Measurements from ENCODE around the gene SLC38A1. TPM values are rescaled to one million over a fixed set of nuclear protein-coding genes. Genes with fewer than 3 reads are reported as not detected.
A peak's percentile ranks its signal among the peaks of the same experiment; 100 is the strongest.
"Not testable (repeated sequence)": the region's sequence is repeated elsewhere in the genome, so short reads cannot be mapped to it uniquely, and the experiment has no call there.

Gene SLC38A1
- total and polyA plus RNA-seq, 8 donors = 23.6 to 67.5 (median 29.2) TPM

DNA sequence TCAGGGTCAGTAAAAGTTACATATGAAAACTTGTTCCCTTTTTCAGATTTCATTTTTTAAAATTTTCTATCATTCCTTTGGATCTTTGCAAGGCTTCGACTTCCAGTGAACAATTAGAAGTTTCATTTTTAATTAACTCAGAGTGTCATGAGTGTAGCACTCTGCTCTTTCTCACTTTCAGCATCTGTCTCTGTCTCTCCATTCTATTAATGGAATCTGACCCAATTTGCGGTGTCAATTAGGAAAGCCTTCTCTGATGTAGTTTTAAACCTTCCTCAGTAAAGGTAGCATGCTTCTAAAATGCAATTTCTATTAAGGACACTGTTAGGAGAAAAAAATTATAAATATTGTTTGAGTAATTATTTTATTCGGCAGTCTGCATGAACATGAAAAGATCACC is 68.3 kb downstream of the SLC38A1 start:
- peaks cover 0 to 65% of the 10 kb centered on the region in 2 donors for H3K36me3 ChIP-seq
- no peak for TF ChIP-seq CTCF (IDR thresholded peaks at IDR 0.05)
- H3K4me1 ChIP-seq = no peaks in the 10 kb centered on the region
- H3K9me3 ChIP-seq = no peaks in the 10 kb centered on the region
- H3K27me3 ChIP-seq = no peaks in the 10 kb centered on the region
- H3K4me3 ChIP-seq = no peak overlapping the region
- intact Hi-C loops (cut with DNase I) = no loop called here
- no peak for ATAC-seq
- H3K27ac ChIP-seq = no peak overlapping the region
- no peak for DNase-seq

DNA sequence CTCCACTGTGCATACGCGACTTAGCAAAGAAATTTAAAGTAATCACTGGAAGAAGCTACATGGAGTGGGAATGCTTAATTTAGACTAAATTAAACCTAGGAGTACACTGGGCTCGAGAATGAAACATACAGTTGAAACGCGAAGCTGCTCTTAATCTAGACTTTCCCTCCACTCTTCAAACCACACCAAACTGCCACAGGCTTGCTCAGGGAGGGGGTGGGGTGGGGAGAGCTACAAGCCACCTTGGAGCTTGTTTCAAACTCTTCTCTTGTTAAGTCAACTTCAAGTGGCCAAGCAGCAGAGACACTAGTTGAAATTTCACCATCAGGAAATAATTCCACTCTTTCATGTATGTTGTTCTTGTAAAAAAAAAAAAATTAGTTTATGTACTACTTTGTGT is 69.9 kb downstream of the SLC38A1 start:
- no peaks in the 10 kb centered on the region for H3K9me3 ChIP-seq
- H3K27ac ChIP-seq = no peak overlapping the region
- H3K36me3 ChIP-seq = peaks cover 0 to 67% of the 10 kb centered on the region in 2 donors
- H3K4me1 ChIP-seq = no peaks in the 10 kb centered on the region
- no peak for ATAC-seq
- no peak overlapping the region for H3K4me3 ChIP-seq
- DNase-seq = no peak
- TF ChIP-seq CTCF (IDR thresholded peaks at IDR 0.05) = no peak
- intact Hi-C loops (cut with DNase I) = no loop called here
- no peaks in the 10 kb centered on the region for H3K27me3 ChIP-seq

- Histone ChIP-seq H3K36me3 (peaks cover 0 to 56% of the 10 kb centered on the region in 2 donors), H3K4me1 (no peaks in the 10 kb centered on the region), H3K9me3 (no peaks in the 10 kb centered on the region), H3K4me3 (no peak overlapping the region), H3K27ac (no peak overlapping the region), H3K27me3 (no peaks in the 10 kb centered on the region)
- no peak for TF ChIP-seq CTCF (IDR thresholded peaks at IDR 0.05)
- DNase-seq (no peak), ATAC-seq (no peak)
- intact Hi-C loops (cut with DNase I) = no loop called here
Observed at GRCh38 chr12:46197883-46198282, 71.0 kb downstream of the SLC38A1 start.

GRCh38 chr12:46190533-46190932 is 78.3 kb downstream of the SLC38A1 start:
- ATAC-seq; H3K27me3 ChIP-seq; H3K4me3 ChIP-seq; H3K27ac ChIP-seq; intact Hi-C loops (cut with DNase I); H3K9me3 ChIP-seq; DNase-seq; H3K36me3 ChIP-seq; H3K4me1 ChIP-seq: not testable (repeated sequence)

DNA sequence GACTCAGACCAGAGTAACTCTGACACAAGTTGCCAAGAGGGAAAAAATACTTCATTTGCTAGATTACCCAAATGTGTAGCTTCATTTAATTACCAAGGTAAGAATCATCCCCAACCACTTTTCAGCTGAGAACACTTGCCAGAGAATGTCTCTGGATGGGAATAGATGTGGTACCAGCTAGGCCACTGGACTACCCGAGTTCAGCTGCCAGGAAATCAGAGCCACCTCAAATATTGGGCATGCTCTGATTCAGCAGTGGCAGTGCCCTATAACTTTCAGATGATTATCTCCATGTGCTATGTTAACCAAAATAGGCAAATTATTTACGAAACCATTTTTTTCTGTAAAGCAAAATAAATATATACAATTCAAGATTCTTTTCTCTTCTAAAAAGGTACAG is 80.7 kb downstream of the SLC38A1 start:
- intact Hi-C loops (cut with DNase I) = no loop called here
- no peak for TF ChIP-seq CTCF (IDR thresholded peaks at IDR 0.05)

GRCh38 chr12:46187023-46187422 is 81.8 kb downstream of the SLC38A1 start:
- intact Hi-C loops (cut with DNase I) = no loop called here
- peak; percentile 82 for ATAC-seq
- no peaks in the 10 kb centered on the region for H3K36me3 ChIP-seq
- no peaks in the 10 kb centered on the region for H3K9me3 ChIP-seq
- no peak for TF ChIP-seq CTCF (IDR thresholded peaks at IDR 0.05)
- H3K4me3 ChIP-seq = no peak overlapping the region
- H3K4me1 ChIP-seq = no peaks in the 10 kb centered on the region
- peak in 2 of 4 donors; percentile 38 to 54 for DNase-seq
- H3K27me3 ChIP-seq = no peaks in the 10 kb centered on the region
- H3K27ac ChIP-seq = no peak overlapping the region

More for the DNA sequence above, 80.7 kb downstream of the SLC38A1 start:
- no peak overlapping the region for H3K27ac ChIP-seq
- no peaks in the 10 kb centered on the region for H3K27me3 ChIP-seq
- H3K4me1 ChIP-seq = no peaks in the 10 kb centered on the region
- H3K36me3 ChIP-seq = no peaks in the 10 kb centered on the region
- DNase-seq (no peak), ATAC-seq (no peak)
- H3K4me3 ChIP-seq = no peak overlapping the region
- H3K9me3 ChIP-seq = no peaks in the 10 kb centered on the region
